ENCODE measurements around the gene STRIP2. TPM values are rescaled to one million over a fixed set of nuclear protein-coding genes. Genes with fewer than 3 reads are reported as not detected.
"Not testable (repeated sequence)": the region's sequence is repeated elsewhere in the genome, so short reads cannot be mapped to it uniquely, and the experiment has no call there.

The STRIP2 gene

DNA sequence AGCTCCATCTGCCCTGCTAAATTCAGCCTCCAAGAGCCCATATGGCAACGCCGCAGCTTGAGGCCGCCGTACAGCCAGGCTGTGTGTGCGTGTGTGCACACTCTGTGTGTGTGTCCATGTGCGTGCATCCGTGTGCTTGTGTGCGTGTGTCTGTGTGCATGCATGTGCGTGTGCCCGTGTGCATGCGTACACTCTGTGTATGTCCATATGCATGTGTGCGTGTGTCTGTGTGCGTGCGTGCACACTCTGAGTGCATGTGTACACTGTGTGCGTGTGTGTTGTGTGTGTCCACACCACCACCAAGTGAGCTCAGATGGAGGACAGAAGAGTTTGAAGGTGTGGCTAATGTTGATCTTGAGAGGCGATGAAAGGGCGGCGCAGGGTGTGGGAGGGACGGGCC, 98.1 kb downstream of the STRIP2 start:
- H3K4me3 ChIP-seq (ENCODE audit: low read length) = no peak overlapping the region
- WGBS (ENCODE audit: extremely low coverage, insufficient coverage, low lambda C conversion rate) = no CpG with 5 or more reads among the region's 19 CpGs
- H3K9ac ChIP-seq (ENCODE audit: low read length) = no peak overlapping the region
- no peak overlapping the region for H3K27ac ChIP-seq (ENCODE audit: low read depth, low read length)
- no peak overlapping the region for H3K18ac ChIP-seq (ENCODE audit: low read length)
- no peak overlapping the region for H4K5ac ChIP-seq (ENCODE audit: low read length)
- no peaks in the 10 kb centered on the region for H3K27me3 ChIP-seq (ENCODE audit: insufficient read depth, low read length, poor library complexity)
- H2BK5ac ChIP-seq (ENCODE audit: low read length) = no peak overlapping the region
- H2AK5ac ChIP-seq (ENCODE audit: low read length) = peak overlapping the region; percentile 88
- no peak overlapping the region for H3K4ac ChIP-seq (ENCODE audit: low read depth, low read length)
- no peak overlapping the region for H2BK120ac ChIP-seq (ENCODE audit: low read depth, low read length)
- no peak overlapping the region for H4K8ac ChIP-seq (ENCODE audit: low read depth, low read length)
- H3K36me3 ChIP-seq (ENCODE audit: control insufficient read depth, insufficient read depth, low read length) = no peaks in the 10 kb centered on the region
- no peak overlapping the region for H2BK15ac ChIP-seq (replicated peaks; ENCODE audit: low read depth)
- H3K4me2 ChIP-seq (ENCODE audit: low read length) = no peak overlapping the region
- H3K4me1 ChIP-seq (ENCODE audit: control insufficient read depth, low read depth, low read length) = peaks cover 8% of the 10 kb centered on the region
- H3K79me1 ChIP-seq (ENCODE audit: low read length) = no peaks in the 10 kb centered on the region
- H3K56ac ChIP-seq (ENCODE audit: low read length) = peak overlapping the region; percentile 31
- DNase-seq = no peak
- H3K79me2 ChIP-seq (ENCODE audit: control insufficient read depth, insufficient read depth, low read length) = no peaks in the 10 kb centered on the region
- H3K23ac ChIP-seq (ENCODE audit: low read length) = peak overlapping the region; percentile 51

DNA sequence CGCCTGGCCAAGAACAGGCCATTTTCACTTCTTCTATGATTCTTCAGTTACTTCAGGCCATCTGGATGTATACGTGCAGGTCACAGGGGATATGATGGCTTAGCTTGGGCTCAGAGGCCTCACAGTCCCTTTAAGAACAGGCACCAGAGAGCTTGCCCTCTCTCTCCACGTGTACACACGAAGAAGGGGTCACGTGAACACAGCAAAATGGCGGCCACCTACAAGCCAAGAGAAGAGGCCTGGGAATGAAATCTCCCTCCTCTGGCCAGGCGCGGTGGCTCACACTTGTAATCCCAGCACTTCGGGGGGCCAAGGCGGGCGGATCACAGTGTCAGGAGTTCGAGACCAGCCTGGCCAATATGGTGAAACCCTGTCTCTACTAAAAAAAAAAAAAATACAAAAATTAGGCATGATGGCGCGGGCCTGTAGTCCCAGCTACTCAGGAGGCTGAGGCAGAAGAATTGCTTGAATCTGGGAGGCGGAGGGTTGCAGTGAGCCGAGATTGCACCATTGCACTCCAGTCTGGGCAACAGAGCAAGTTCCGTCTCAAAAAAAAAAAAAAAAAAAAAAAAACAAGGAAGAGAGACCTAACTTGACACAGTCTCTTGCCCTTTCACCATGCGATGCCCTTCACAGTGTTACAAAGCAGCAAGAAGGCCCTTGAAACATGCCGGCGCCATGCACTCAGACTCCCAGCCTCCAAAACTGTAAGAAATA, 100.5 kb downstream of the STRIP2 start:
- H3K4me2 ChIP-seq (ENCODE audit: low read length); H3K4me3 ChIP-seq (ENCODE audit: low read length); H3K36me3 ChIP-seq (ENCODE audit: control insufficient read depth, insufficient read depth, low read length); H3K27me3 ChIP-seq (ENCODE audit: insufficient read depth, low read length, poor library complexity); H2AK5ac ChIP-seq (ENCODE audit: low read length); H3K4me1 ChIP-seq (ENCODE audit: control insufficient read depth, low read depth, low read length); H4K8ac ChIP-seq (ENCODE audit: low read depth, low read length); H3K79me2 ChIP-seq (ENCODE audit: control insufficient read depth, insufficient read depth, low read length); H4K5ac ChIP-seq (ENCODE audit: low read length); H3K23ac ChIP-seq (ENCODE audit: low read length); H2BK15ac ChIP-seq (replicated peaks; ENCODE audit: low read depth); H3K79me1 ChIP-seq (ENCODE audit: low read length); H3K9ac ChIP-seq (ENCODE audit: low read length): not testable (repeated sequence)
- Histone ChIP-seq H2BK120ac (ENCODE audit: low read depth, low read length) (peak overlapping the region; percentile 29), H3K18ac (ENCODE audit: low read length) (peak overlapping the region; percentile 75), H3K56ac (ENCODE audit: low read length) (peak overlapping the region; percentile 56), H2BK5ac (ENCODE audit: low read length) (peak overlapping the region; percentile 70), H3K27ac (ENCODE audit: low read depth, low read length) (peak overlapping the region; percentile 54), H3K4ac (ENCODE audit: low read depth, low read length) (peak overlapping the region; percentile 73)
- no CpG with 5 or more reads among the region's 20 CpGs for WGBS (ENCODE audit: extremely low coverage, insufficient coverage, low lambda C conversion rate)
- DNase-seq = peak; percentile 52

DNA sequence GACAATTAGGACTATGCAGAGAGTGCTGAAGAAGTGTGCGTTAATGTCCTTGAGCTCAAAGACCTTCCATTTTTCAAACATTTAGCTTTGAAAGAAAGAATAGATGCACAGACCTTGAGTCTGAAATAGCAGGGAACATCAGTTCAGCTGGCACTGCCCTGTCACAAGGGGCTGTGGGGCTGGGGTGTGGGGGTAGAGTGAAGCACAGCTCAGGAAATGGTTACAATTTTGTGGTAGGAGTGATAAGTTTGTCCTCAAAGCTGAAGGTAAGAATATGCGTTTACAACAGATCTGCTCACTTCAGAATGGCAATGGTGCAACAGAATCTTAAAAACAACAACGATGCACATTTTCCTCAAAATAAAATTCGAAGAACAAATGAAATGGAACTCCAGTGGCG, 101.7 kb downstream of the STRIP2 start:
- H3K27ac ChIP-seq (ENCODE audit: low read depth, low read length) = no peak overlapping the region
- H3K27me3 ChIP-seq (ENCODE audit: insufficient read depth, low read length, poor library complexity) = no peaks in the 10 kb centered on the region
- no peak overlapping the region for H3K18ac ChIP-seq (ENCODE audit: low read length)
- DNase-seq = no peak
- no peak overlapping the region for H2BK15ac ChIP-seq (replicated peaks; ENCODE audit: low read depth)
- H2BK5ac ChIP-seq (ENCODE audit: low read length) = no peak overlapping the region
- no peak overlapping the region for H3K4me2 ChIP-seq (ENCODE audit: low read length)
- H3K56ac ChIP-seq (ENCODE audit: low read length) = peak overlapping the region; percentile 34
- H3K4me3 ChIP-seq (ENCODE audit: low read length) = no peak overlapping the region
- H2AK5ac ChIP-seq (ENCODE audit: low read length) = no peak overlapping the region
- H2BK120ac ChIP-seq (ENCODE audit: low read depth, low read length) = no peak overlapping the region
- no peak overlapping the region for H4K5ac ChIP-seq (ENCODE audit: low read length)
- H3K9ac ChIP-seq (ENCODE audit: low read length) = no peak overlapping the region
- H3K36me3 ChIP-seq (ENCODE audit: control insufficient read depth, insufficient read depth, low read length) = no peaks in the 10 kb centered on the region
- no peaks in the 10 kb centered on the region for H3K79me1 ChIP-seq (ENCODE audit: low read length)
- H4K8ac ChIP-seq (ENCODE audit: low read depth, low read length) = no peak overlapping the region
- H3K4me1 ChIP-seq (ENCODE audit: control insufficient read depth, low read depth, low read length) = peaks cover 8% of the 10 kb centered on the region
- no CpG with 5 or more reads among the region's 5 CpGs for WGBS (ENCODE audit: extremely low coverage, insufficient coverage, low lambda C conversion rate)
- H3K79me2 ChIP-seq (ENCODE audit: control insufficient read depth, insufficient read depth, low read length) = no peaks in the 10 kb centered on the region
- no peak overlapping the region for H3K23ac ChIP-seq (ENCODE audit: low read length)
- no peak overlapping the region for H3K4ac ChIP-seq (ENCODE audit: low read depth, low read length)

GRCh38 chr7:129536323-129536722, 102.1 kb downstream of the STRIP2 start:
- no CpG with 5 or more reads among the region's 9 CpGs for WGBS (ENCODE audit: extremely low coverage, insufficient coverage, low lambda C conversion rate)
- DNase-seq = peak; percentile 36
- no peak overlapping the region for H2AK5ac ChIP-seq (ENCODE audit: low read length)
- H3K23ac ChIP-seq (ENCODE audit: low read length) = no peak overlapping the region
- no peak overlapping the region for H2BK15ac ChIP-seq (replicated peaks; ENCODE audit: low read depth)
- H3K4ac ChIP-seq (ENCODE audit: low read depth, low read length) = no peak overlapping the region
- H3K79me2 ChIP-seq (ENCODE audit: control insufficient read depth, insufficient read depth, low read length) = no peaks in the 10 kb centered on the region
- H3K56ac ChIP-seq (ENCODE audit: low read length) = peak overlapping the region; percentile 34
- peaks cover 8% of the 10 kb centered on the region for H3K4me1 ChIP-seq (ENCODE audit: control insufficient read depth, low read depth, low read length)
- H3K18ac ChIP-seq (ENCODE audit: low read length) = no peak overlapping the region
- H4K8ac ChIP-seq (ENCODE audit: low read depth, low read length) = no peak overlapping the region
- no peak overlapping the region for H2BK5ac ChIP-seq (ENCODE audit: low read length)
- H3K79me1 ChIP-seq (ENCODE audit: low read length) = no peaks in the 10 kb centered on the region
- H2BK120ac ChIP-seq (ENCODE audit: low read depth, low read length) = no peak overlapping the region
- no peaks in the 10 kb centered on the region for H3K27me3 ChIP-seq (ENCODE audit: insufficient read depth, low read length, poor library complexity)
- no peak overlapping the region for H3K4me2 ChIP-seq (ENCODE audit: low read length)
- H3K9ac ChIP-seq (ENCODE audit: low read length) = no peak overlapping the region
- H3K27ac ChIP-seq (ENCODE audit: low read depth, low read length) = no peak overlapping the region
- H3K4me3 ChIP-seq (ENCODE audit: low read length) = no peak overlapping the region
- H3K36me3 ChIP-seq (ENCODE audit: control insufficient read depth, insufficient read depth, low read length) = no peaks in the 10 kb centered on the region
- H4K5ac ChIP-seq (ENCODE audit: low read length) = no peak overlapping the region

Small RNA genes within 50 kb of the gene (small RNA-seq; reads per million reads assigned to genes)
- gene AC009244.1 (ENCODE audit: insufficient read depth) (not detected), gene RNU1-72P (ENCODE audit: insufficient read depth) (not detected), gene SNRPGP3 (ENCODE audit: insufficient read depth) (not detected)

Measured in mesendoderm (in vitro differentiated cells).